ENCODE results near the gene SUSD6. TPM values are rescaled to one million over a fixed set of nuclear protein-coding genes. Genes with fewer than 3 reads are reported as not detected.
A peak's percentile ranks its signal among the peaks of the same experiment; 100 is the strongest.

Gene SUSD6
- polyA plus RNA-seq, 1 of the 3 experiments (the other 2 are of a cell fraction), result 8.5 TPM

DNA sequence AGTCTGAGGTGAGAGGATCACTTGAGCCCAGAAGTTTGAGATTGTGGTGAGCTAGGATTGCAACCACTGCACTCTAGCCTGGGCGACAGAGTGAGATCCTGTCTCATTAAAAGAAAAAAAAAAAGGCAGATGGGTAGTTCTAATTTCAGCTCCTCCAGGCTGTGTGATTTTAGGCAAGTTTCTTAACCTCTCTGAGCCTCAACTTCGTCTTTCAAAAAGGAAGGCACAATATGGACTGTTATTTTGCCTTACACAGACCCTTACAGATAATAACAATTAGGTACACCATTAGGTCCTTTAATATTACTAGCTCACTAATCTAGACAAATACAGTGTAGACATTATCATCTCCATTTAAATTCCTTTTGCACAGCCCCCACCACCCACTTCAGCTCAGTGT is 31.9 kb upstream of the SUSD6 start:
- Histone ChIP-seq H3K27ac (ENCODE audit: low read depth in 2 of 2, low read length in 1 of 2) (no peak overlapping the region), H3F3A (replicated peaks; ENCODE audit: insufficient read depth) (no peaks in the 10 kb centered on the region), H3K79me2 (ENCODE audit: insufficient read depth) (no peaks in the 10 kb centered on the region), H3K36me3 (replicated peaks in 1 of 2; ENCODE audit: control insufficient read depth in 1 of 2, insufficient read depth in 2 of 2, low read length in 1 of 2) (no peaks in the 10 kb centered on the region), H3K4me2 (no peak overlapping the region), H3K4me1 (ENCODE audit: control insufficient read depth in 1 of 2, insufficient read depth in 2 of 2, low read depth in 1 of 2, low read length in 1 of 2) (no peaks in the 10 kb centered on the region; a peak in 1 of 4 replicates), H3K9me3 (no peaks in the 10 kb centered on the region), H3K4me3 (ENCODE audit: low read depth in 2 of 2, low read length in 1 of 2) (no peak overlapping the region), H3K27me3 (ENCODE audit: insufficient read depth) (peaks cover 6% of the 10 kb centered on the region; the same call in 1 of the 2 replicates), H2AFZ (ENCODE audit: low read depth) (no peak overlapping the region), H3K9me2 (no peaks in the 10 kb centered on the region), H3K9ac (no peak overlapping the region), H4K20me1 (ENCODE audit: insufficient read depth) (no peaks in the 10 kb centered on the region)
- no peak for DNase-seq
- ChIA-PET CTCF (interaction anchor here (0.6 to 12.6 kb wide), 12 partner anchors 8 to 445 kb away, joined by 3 to 368 read pairs (median 5); no protein-coding TSS in a partner anchor), POLR2A (no interaction called here)
- 31% methylated on average over 2 of the region's 2 CpGs for WGBS (ENCODE audit: low lambda C conversion rate)
- TF ChIP-seq EP300 (IDR thresholded peaks at IDR 0.05; ENCODE audit: borderline replicate concordance in 1 of 2, low read depth in 1 of 2, low read length in 1 of 2) (no peak), YY1 (IDR thresholded peaks at IDR 0.05; ENCODE audit: low read depth) (no peak), FOXJ3 (CRISPR knock-in tag; IDR thresholded peaks at IDR 0.05) (no peak), SIN3A (IDR thresholded peaks at IDR 0.05; ENCODE audit: borderline replicate concordance, low read depth, low read length) (no peak)
- TF ChIP-seq, protein P1, sequence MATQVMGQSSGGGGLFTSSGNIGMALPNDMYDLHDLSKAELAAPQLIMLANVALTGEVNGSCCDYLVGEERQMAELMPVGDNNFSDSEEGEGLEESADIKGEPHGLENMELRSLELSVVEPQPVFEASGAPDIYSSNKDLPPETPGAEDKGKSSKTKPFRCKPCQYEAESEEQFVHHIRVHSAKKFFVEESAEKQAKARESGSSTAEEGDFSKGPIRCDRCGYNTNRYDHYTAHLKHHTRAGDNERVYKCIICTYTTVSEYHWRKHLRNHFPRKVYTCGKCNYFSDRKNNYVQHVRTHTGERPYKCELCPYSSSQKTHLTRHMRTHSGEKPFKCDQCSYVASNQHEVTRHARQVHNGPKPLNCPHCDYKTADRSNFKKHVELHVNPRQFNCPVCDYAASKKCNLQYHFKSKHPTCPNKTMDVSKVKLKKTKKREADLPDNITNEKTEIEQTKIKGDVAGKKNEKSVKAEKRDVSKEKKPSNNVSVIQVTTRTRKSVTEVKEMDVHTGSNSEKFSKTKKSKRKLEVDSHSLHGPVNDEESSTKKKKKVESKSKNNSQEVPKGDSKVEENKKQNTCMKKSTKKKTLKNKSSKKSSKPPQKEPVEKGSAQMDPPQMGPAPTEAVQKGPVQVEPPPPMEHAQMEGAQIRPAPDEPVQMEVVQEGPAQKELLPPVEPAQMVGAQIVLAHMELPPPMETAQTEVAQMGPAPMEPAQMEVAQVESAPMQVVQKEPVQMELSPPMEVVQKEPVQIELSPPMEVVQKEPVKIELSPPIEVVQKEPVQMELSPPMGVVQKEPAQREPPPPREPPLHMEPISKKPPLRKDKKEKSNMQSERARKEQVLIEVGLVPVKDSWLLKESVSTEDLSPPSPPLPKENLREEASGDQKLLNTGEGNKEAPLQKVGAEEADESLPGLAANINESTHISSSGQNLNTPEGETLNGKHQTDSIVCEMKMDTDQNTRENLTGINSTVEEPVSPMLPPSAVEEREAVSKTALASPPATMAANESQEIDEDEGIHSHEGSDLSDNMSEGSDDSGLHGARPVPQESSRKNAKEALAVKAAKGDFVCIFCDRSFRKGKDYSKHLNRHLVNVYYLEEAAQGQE (IDR thresholded peaks at IDR 0.05; ENCODE audit: low read depth, low read length), result no peak
- TF ChIP-seq, protein P2, sequence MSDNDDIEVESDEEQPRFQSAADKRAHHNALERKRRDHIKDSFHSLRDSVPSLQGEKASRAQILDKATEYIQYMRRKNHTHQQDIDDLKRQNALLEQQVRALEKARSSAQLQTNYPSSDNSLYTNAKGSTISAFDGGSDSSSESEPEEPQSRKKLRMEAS (IDR thresholded peaks at IDR 0.05; ENCODE audit: low read depth), result no peak
- TF ChIP-seq, protein P3, sequence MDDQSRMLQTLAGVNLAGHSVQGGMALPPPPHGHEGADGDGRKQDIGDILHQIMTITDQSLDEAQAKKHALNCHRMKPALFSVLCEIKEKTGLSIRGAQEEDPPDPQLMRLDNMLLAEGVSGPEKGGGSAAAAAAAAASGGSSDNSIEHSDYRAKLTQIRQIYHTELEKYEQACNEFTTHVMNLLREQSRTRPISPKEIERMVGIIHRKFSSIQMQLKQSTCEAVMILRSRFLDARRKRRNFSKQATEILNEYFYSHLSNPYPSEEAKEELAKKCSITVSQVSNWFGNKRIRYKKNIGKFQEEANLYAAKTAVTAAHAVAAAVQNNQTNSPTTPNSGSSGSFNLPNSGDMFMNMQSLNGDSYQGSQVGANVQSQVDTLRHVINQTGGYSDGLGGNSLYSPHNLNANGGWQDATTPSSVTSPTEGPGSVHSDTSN (IDR thresholded peaks at IDR 0.05), result no peak

DNA sequence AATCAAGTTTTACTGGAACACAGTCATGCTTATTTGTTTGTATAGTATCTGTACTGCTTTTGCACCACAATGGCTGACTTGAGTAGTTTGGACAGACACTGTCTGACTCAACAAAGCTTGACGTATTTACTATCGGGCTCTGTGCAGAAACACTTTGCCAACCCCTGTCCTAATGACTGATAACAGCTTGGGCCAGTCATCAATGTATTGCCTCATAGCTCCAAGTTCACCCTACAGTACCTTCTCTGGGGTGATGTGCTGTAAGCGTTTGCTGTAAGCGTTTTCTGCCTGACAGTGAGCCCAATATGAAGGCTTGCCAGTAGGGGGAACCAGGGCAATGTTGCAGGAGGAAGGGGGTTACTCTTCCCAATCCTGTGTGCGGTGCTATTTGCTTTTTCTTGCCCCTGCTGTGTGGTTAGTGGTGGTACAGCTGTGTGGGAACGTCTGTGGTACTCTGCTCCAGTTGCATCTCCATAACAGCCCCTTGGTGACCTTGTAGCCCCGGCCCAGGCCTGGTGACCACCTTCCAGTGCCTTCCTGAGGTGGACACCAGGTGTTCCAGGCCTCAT is 31.3 kb upstream of the SUSD6 start:
- DNase-seq, result peak; percentile 40
- Histone ChIP-seq H3K9me3 (no peaks in the 10 kb centered on the region), H3K9me2 (no peaks in the 10 kb centered on the region), H3K4me2 (no peak overlapping the region), H3K4me3 (ENCODE audit: low read depth in 2 of 2, low read length in 1 of 2) (no peak overlapping the region), H3K4me1 (ENCODE audit: control insufficient read depth in 1 of 2, insufficient read depth in 2 of 2, low read depth in 1 of 2, low read length in 1 of 2) (no peaks in the 10 kb centered on the region), H3K27me3 (ENCODE audit: insufficient read depth) (peaks cover 6% of the 10 kb centered on the region; the same call in 1 of the 2 replicates), H3F3A (replicated peaks; ENCODE audit: insufficient read depth) (no peaks in the 10 kb centered on the region), H3K27ac (ENCODE audit: low read depth in 2 of 2, low read length in 1 of 2) (no peak overlapping the region), H4K20me1 (ENCODE audit: insufficient read depth) (no peaks in the 10 kb centered on the region), H3K9ac (no peak overlapping the region), H3K79me2 (ENCODE audit: insufficient read depth) (no peaks in the 10 kb centered on the region), H3K36me3 (replicated peaks in 1 of 2; ENCODE audit: control insufficient read depth in 1 of 2, insufficient read depth in 2 of 2, low read length in 1 of 2) (no peaks in the 10 kb centered on the region), H2AFZ (ENCODE audit: low read depth) (no peak overlapping the region)
- ChIA-PET POLR2A (no interaction called here), CTCF (interaction anchor here (0.6 to 12.6 kb wide), 14 partner anchors 9 to 445 kb away, joined by 3 to 368 read pairs (median 4); no protein-coding TSS in a partner anchor)
- 47% methylated on average over 6 of the region's 7 CpGs for WGBS (ENCODE audit: low lambda C conversion rate)
- peak; percentile 48 for TF ChIP-seq RAD21 (IDR thresholded peaks at IDR 0.05; ENCODE audit: low read length)
- TF ChIP-seq SMC3 (IDR thresholded peaks at IDR 0.05; ENCODE audit: low read depth, low read length), result 0 out of 2 replicates have a peak, but pooled peaks have one; percentile 15
- TF ChIP-seq, protein P4, sequence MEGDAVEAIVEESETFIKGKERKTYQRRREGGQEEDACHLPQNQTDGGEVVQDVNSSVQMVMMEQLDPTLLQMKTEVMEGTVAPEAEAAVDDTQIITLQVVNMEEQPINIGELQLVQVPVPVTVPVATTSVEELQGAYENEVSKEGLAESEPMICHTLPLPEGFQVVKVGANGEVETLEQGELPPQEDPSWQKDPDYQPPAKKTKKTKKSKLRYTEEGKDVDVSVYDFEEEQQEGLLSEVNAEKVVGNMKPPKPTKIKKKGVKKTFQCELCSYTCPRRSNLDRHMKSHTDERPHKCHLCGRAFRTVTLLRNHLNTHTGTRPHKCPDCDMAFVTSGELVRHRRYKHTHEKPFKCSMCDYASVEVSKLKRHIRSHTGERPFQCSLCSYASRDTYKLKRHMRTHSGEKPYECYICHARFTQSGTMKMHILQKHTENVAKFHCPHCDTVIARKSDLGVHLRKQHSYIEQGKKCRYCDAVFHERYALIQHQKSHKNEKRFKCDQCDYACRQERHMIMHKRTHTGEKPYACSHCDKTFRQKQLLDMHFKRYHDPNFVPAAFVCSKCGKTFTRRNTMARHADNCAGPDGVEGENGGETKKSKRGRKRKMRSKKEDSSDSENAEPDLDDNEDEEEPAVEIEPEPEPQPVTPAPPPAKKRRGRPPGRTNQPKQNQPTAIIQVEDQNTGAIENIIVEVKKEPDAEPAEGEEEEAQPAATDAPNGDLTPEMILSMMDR (IDR thresholded peaks at IDR 0.05), result peak; percentile 44
- TF ChIP-seq NRF1 (IDR thresholded peaks at IDR 0.05; ENCODE audit: low read depth, low read length), result no peak
